ENCODE results near the gene HRH2. TPM values are rescaled to one million over a fixed set of nuclear protein-coding genes. Genes with fewer than 3 reads are reported as not detected.

HRH2 gene
- total RNA-seq, 1 donor from 2014 or later: 7.5 TPM

- Histone ChIP-seq H3K27ac (no peak overlapping the region), H3K27me3 (no peaks in the 10 kb centered on the region), H3K9me3 (no peaks in the 10 kb centered on the region), H3K4me1 (no peaks in the 10 kb centered on the region), H3K4me3 (no peak overlapping the region), H3K36me3 (no peaks in the 10 kb centered on the region)
- DNase-seq (ENCODE audit: low spot score in 2 of 2): no peak
- TF ChIP-seq, protein P1, sequence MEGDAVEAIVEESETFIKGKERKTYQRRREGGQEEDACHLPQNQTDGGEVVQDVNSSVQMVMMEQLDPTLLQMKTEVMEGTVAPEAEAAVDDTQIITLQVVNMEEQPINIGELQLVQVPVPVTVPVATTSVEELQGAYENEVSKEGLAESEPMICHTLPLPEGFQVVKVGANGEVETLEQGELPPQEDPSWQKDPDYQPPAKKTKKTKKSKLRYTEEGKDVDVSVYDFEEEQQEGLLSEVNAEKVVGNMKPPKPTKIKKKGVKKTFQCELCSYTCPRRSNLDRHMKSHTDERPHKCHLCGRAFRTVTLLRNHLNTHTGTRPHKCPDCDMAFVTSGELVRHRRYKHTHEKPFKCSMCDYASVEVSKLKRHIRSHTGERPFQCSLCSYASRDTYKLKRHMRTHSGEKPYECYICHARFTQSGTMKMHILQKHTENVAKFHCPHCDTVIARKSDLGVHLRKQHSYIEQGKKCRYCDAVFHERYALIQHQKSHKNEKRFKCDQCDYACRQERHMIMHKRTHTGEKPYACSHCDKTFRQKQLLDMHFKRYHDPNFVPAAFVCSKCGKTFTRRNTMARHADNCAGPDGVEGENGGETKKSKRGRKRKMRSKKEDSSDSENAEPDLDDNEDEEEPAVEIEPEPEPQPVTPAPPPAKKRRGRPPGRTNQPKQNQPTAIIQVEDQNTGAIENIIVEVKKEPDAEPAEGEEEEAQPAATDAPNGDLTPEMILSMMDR (IDR thresholded peaks at IDR 0.05): no peak
- intact Hi-C loops (cut with DNase I): no loop called here
Measured at GRCh38 chr5:175701797-175702196, 43.9 kb downstream of the HRH2 start.

GRCh38 chr5:175706499-175706898 is 48.6 kb downstream of the HRH2 start:
- H3K27ac ChIP-seq: no peak overlapping the region
- no peaks in the 10 kb centered on the region for H3K36me3 ChIP-seq
- TF ChIP-seq, protein P1 (IDR thresholded peaks at IDR 0.05): no peak
- no peaks in the 10 kb centered on the region for H3K9me3 ChIP-seq
- H3K27me3 ChIP-seq: no peaks in the 10 kb centered on the region
- H3K4me1 ChIP-seq: no peaks in the 10 kb centered on the region
- no peak for DNase-seq (ENCODE audit: low spot score in 2 of 2)
- intact Hi-C loops (cut with DNase I): no loop called here
- H3K4me3 ChIP-seq: no peak overlapping the region

GRCh38 chr5:175707751-175708375 is 50.0 kb downstream of the HRH2 start:
- Histone ChIP-seq H3K4me3 (no peak overlapping the region), H3K4me1 (no peaks in the 10 kb centered on the region), H3K27ac (no peak overlapping the region), H3K36me3 (no peaks in the 10 kb centered on the region), H3K9me3 (no peaks in the 10 kb centered on the region), H3K27me3 (no peaks in the 10 kb centered on the region)
- peak in 1 of 2 donors; percentile 60 for DNase-seq (ENCODE audit: low spot score in 2 of 2)
- TF ChIP-seq, protein P1 (IDR thresholded peaks at IDR 0.05): no peak
- intact Hi-C loops (cut with DNase I): no loop called here

DNA sequence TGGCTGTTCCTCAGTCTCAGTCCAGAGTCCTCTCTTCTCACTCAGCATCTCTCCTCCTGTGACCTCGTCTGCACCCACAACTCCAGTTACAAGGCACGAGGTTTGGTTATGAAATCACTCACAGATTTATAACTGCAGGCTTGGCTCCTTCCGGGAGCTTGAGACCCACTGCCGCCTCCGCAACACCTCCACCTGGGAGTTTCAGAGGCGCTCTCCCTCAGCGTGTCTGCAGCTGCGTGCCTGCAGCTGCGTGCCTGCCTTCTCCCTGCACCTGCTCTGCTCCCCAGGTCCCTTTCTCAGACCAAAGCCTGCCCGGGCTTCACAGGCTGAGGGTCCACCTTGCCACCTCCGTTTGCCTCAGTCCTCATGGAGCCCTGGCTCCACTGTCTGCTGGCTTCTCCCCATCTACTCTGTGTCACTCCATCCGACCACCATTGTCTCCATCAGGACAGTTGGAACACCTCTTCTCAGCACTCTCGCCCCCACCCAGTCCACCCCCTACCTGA is 51.5 kb downstream of the HRH2 start:
- H3K9me3 ChIP-seq: no peaks in the 10 kb centered on the region
- intact Hi-C loops (cut with DNase I): no loop called here
- no peak overlapping the region for H3K27ac ChIP-seq
- TF ChIP-seq, protein P1 (IDR thresholded peaks at IDR 0.05): no peak
- H3K27me3 ChIP-seq: no peaks in the 10 kb centered on the region
- no peak overlapping the region for H3K4me3 ChIP-seq
- peak in 1 of 2 donors; percentile 47 for DNase-seq (ENCODE audit: low spot score in 2 of 2)
- H3K4me1 ChIP-seq: no peaks in the 10 kb centered on the region
- no peaks in the 10 kb centered on the region for H3K36me3 ChIP-seq

- H3K27me3 ChIP-seq: no peaks in the 10 kb centered on the region
- H3K4me3 ChIP-seq: no peak overlapping the region
- peak overlapping the region in 1 of 2 donors; percentile 14 for H3K27ac ChIP-seq
- no peak for DNase-seq (ENCODE audit: low spot score in 2 of 2)
- TF ChIP-seq, protein P1 (IDR thresholded peaks at IDR 0.05): no peak
- intact Hi-C loops (cut with DNase I): no loop called here
- H3K36me3 ChIP-seq: no peaks in the 10 kb centered on the region
- no peaks in the 10 kb centered on the region for H3K4me1 ChIP-seq
- H3K9me3 ChIP-seq: no peaks in the 10 kb centered on the region
Measured at GRCh38 chr5:175710326-175710725, 52.5 kb downstream of the HRH2 start.
